A549 (cell line): ENCODE results near the gene FHIT. TPM values are rescaled to one million over a fixed set of nuclear protein-coding genes. Genes with fewer than 3 reads are reported as not detected.

Experiments used
- ATAC-seq, 2 experiments: fragments of 200-7000 bp in 1 of 2; fragments of >200 bp in 1 of 2; cut with Nextera tagmentation in 1 of 2; cut with Tn5 transposase in 1 of 2; 3 replicates each; pipeline versions ENCODE4 v1.8.0 to v1.9.1; 2018 to 2020; ENCODE audit warnings: mild to moderate bottlenecking in 1 of 2, moderate library complexity in 1 of 2
- CTCF ChIA-PET: fragments of 300-600 bp; sonication (Branson Sonifier 250); formaldehyde crosslinking; extraction: SDS; loops from one replicate; lab custom pipeline; 2021; ENCODE audit warnings: antibody characterized with exemption, inconsistent platforms; lab: Yijun Ruan, JAX
- POLR2A ChIA-PET: fragments of 350-600 bp; formaldehyde crosslinking; extraction: SDS; loops from one replicate; lab custom pipeline; 2021; ENCODE audit warnings: antibody characterized with exemption, inconsistent platforms; lab: Yijun Ruan, JAX
- DNase-seq, 2 experiments: peaks; one replicate each; pipeline versions ENCODE4 v3.0.0 to v3.0.0-alpha.2; 2011 to 2016; ENCODE audit warnings: low read depth in 1 of 2, low spot score in 1 of 2
- FAIRE-seq: peaks from 2 replicates; lab custom pipeline; 2011; peaks lifted over from hg19 to GRCh38; lab: Jason Lieb, UNC
- H3K27ac ChIP-seq, 2 experiments: fragments of >200 bp; sonication (Bioruptor Twin); formaldehyde crosslinking; 3 replicates each; pipeline ENCODE4 v1.5.1; 2016 to 2017
- H3K4me1 ChIP-seq: fragments of >200 bp; sonication (Bioruptor Twin); formaldehyde crosslinking; 3 replicates; pipeline ENCODE4 v1.6.1; 2016
- H3K4me2 ChIP-seq: fragments of >200 bp; sonication (Bioruptor Twin); formaldehyde crosslinking; 3 replicates; pipeline ENCODE4 v1.6.1; 2016
- H3K4me3 ChIP-seq: fragments of >200 bp; sonication (Bioruptor Twin); formaldehyde crosslinking; 3 replicates; pipeline ENCODE4 v1.5.1; 2016
- H3K9me3 ChIP-seq: fragments of >200 bp; sonication (Bioruptor Twin); formaldehyde crosslinking; 3 replicates; pipeline ENCODE4 v1.6.1; 2016
- BCL3 ChIP-seq: fragments of >200 bp; sonication (Bioruptor Twin); formaldehyde crosslinking; IDR thresholded peaks from 3 replicates; pipeline ENCODE4 v1.6.1; 2016
- BHLHE40 ChIP-seq: IDR thresholded peaks from 2 replicates; pipeline ENCODE4 v1.6.1; 2012; ENCODE audit warnings: low read depth, low read length, inconsistent platforms
- CBX2 ChIP-seq: fragments of 200-600 bp; sonication (generic); IDR thresholded peaks from 2 replicates; pipeline ENCODE4 v1.6.1; 2016; ENCODE audit warnings: low read depth, mild to moderate bottlenecking, borderline replicate concordance
- CEBPB ChIP-seq, 2 experiments: fragments of >200 bp in 1 of 2; sonication (Bioruptor Twin) in 1 of 2; formaldehyde crosslinking in 1 of 2; IDR thresholded peaks; 2 replicates each; pipeline ENCODE4 v1.6.1; 2012 to 2016
- EHMT2 ChIP-seq: fragments of 200-600 bp; sonication (generic); IDR thresholded peaks from 2 replicates; pipeline ENCODE4 v1.6.1; 2016; ENCODE audit warnings: antibody characterized with exemption, low read depth, mild to moderate bottlenecking, moderate library complexity
- ELK1 ChIP-seq: fragments of 150-350 bp; IDR thresholded peaks from 2 replicates; pipeline ENCODE4 v1.6.1; 2014; ENCODE audit warnings: low read depth, mild to moderate bottlenecking, low read length
- FOSB ChIP-seq: fragments of 250-450 bp; sonication (Bioruptor Pico); IDR thresholded peaks from 2 replicates; pipeline ENCODE4 v1.5.0; 2020; ENCODE audit warnings: mild to moderate bottlenecking, moderate library complexity
- FOXS1 ChIP-seq: fragments of 250-450 bp; sonication (Bioruptor Pico); IDR thresholded peaks from 2 replicates; pipeline ENCODE4 v1.5.0; 2020; ENCODE audit warnings: mild to moderate bottlenecking, moderate library complexity
- HEYL ChIP-seq: fragments of 250-450 bp; sonication (Bioruptor Pico); IDR thresholded peaks from 2 replicates; pipeline ENCODE4 v1.8.0; 2021; ENCODE audit warnings: mild to moderate bottlenecking, moderate library complexity
- HOXB13 ChIP-seq: fragments of 250-450 bp; sonication (Bioruptor Pico); IDR thresholded peaks from 2 replicates; pipeline ENCODE4 v1.5.0; 2020; ENCODE audit warnings: low read depth, mild to moderate bottlenecking, moderate library complexity
- JUN ChIP-seq, 2 experiments: fragments of >200 bp; sonication (Bioruptor Twin); formaldehyde crosslinking; IDR thresholded peaks; 2 replicates in 1 of 2; 3 replicates in 1 of 2; pipeline ENCODE4 v1.6.1; 2016 to 2017
- MAFK ChIP-seq: fragments of 450-650 bp; IDR thresholded peaks from 2 replicates; pipeline ENCODE4 v1.6.1; 2014; ENCODE audit not compliant: partially characterized antibody
- MYC ChIP-seq: IDR thresholded peaks from 2 replicates; pipeline ENCODE4 v1.6.1; 2012; ENCODE audit warnings: mild to moderate bottlenecking, inconsistent platforms, low read length, improper control_type of control experiment, borderline replicate concordance
- NPAS2 ChIP-seq: fragments of 250-450 bp; sonication (Bioruptor Pico); IDR thresholded peaks from 2 replicates; pipeline ENCODE4 v1.8.0; 2022; ENCODE audit warnings: mild to moderate bottlenecking, moderate library complexity, borderline replicate concordance
- NR3C1 ChIP-seq: fragments of >200 bp; sonication (Bioruptor Twin); formaldehyde crosslinking; IDR thresholded peaks from 3 replicates; pipeline ENCODE4 v1.6.1; 2017
- PBX3 ChIP-seq: IDR thresholded peaks from 2 replicates; pipeline ENCODE4 v1.6.1; 2012
- POLR2AphosphoS2 ChIP-seq: conservative IDR thresholded peaks from 2 replicates; pipeline ENCODE4 v1.6.1; 2012; ENCODE audit warnings: low read length, improper control_type of control experiment, inconsistent platforms
- RCOR1 ChIP-seq: fragments of 150-350 bp; IDR thresholded peaks from 2 replicates; pipeline ENCODE4 v1.6.1; 2014; ENCODE audit warnings: antibody characterized with exemption, low read length, low read depth
- RFX5 ChIP-seq: fragments of 450-650 bp; IDR thresholded peaks from 2 replicates; pipeline ENCODE4 v1.7.1; 2014; ENCODE audit warnings: antibody characterized with exemption, mild to moderate bottlenecking, moderate library complexity
- SMC3 ChIP-seq: fragments of >200 bp; sonication (Bioruptor Twin); formaldehyde crosslinking; IDR thresholded peaks from 3 replicates; pipeline ENCODE4 v1.6.1; 2018; ENCODE audit warnings: inconsistent platforms
- SREBF2 ChIP-seq: fragments of 450-650 bp; IDR thresholded peaks from 2 replicates; pipeline ENCODE4 v1.6.1; 2014; ENCODE audit warnings: mild to moderate bottlenecking, moderate library complexity
- USF2 ChIP-seq: fragments of 450-650 bp; IDR thresholded peaks from 2 replicates; pipeline ENCODE4 v1.6.1; 2014; ENCODE audit warnings: antibody characterized with exemption
- ZC3H11A ChIP-seq: fragments of 450-650 bp; IDR thresholded peaks from 2 replicates; pipeline ENCODE4 v1.6.1; 2014; ENCODE audit warnings: antibody characterized with exemption, mild to moderate bottlenecking
- WGBS: methylation state at CpG from one replicate; pipeline ENCODE4 v1.1.6; 2017; ENCODE audit errors: missing lambda C conversion rate; 5-methylcytosine and 5-hydroxymethylcytosine counted together
- polyA plus RNA-seq, 4 experiments: library from polyadenylated mRNA; depleted of rRNA in 3 of 4; stranded (reverse); fragments of >200 nt; fragmentation: RNase III in 1 of 4; extraction: RNeasy Plus Mini Kit Qiagen cat#74134 plus additional on column Dnase treatment in 1 of 4; gene quantifications; 2 replicates in 3 of 4; 3 replicates in 1 of 4; pipeline ENCODE4 v1.2.3, GENCODE V29; 2011 to 2017

Gene FHIT
- polyA plus RNA-seq, 2 of the 4 experiments (the other 2 are of a cell fraction) = 0.76 to 0.92 TPM

GRCh38 chr3:61239871-61240270, 11.4 kb downstream of the FHIT start (continued):
- TF ChIP-seq BCL3 = no peak
- TF ChIP-seq CEBPB (IDR thresholded peaks at IDR 0.05) = no peak
- TF ChIP-seq ZC3H11A = no peak

GRCh38 chr3:61237858-61238257, 13.4 kb downstream of the FHIT start:
- FAIRE-seq (no peak), DNase-seq (no peak), ATAC-seq (no peak)
- H3K9me3 ChIP-seq = no peaks in the 10 kb centered on the region
- CTCF ChIA-PET = no interaction called here
- H3K4me3 ChIP-seq = no peak overlapping the region
- POLR2A ChIA-PET = no interaction called here
- H3K27ac ChIP-seq = no peak overlapping the region
- TF ChIP-seq SREBF2 = no peak
- TF ChIP-seq JUN (IDR thresholded peaks at IDR 0.05) = no peak
- TF ChIP-seq HOXB13 (CRISPR knock-in tag) = no peak
- TF ChIP-seq HEYL (CRISPR knock-in tag) = no peak
- TF ChIP-seq RCOR1 = no peak
- no peak for TF ChIP-seq NPAS2
- TF ChIP-seq FOSB (CRISPR knock-in tag) = no peak
- no peak for TF ChIP-seq SMC3
- no peak for TF ChIP-seq EHMT2
- TF ChIP-seq FOXS1 (CRISPR knock-in tag) = no peak
- TF ChIP-seq USF2 = no peak
- TF ChIP-seq NR3C1 = no peak
- H3K4me1 ChIP-seq = no peaks in the 10 kb centered on the region
- 47% methylated on average over 1 of the region's 1 CpG for WGBS
- H3K4me2 ChIP-seq = no peak overlapping the region

- Histone ChIP-seq H3K4me2 (no peak overlapping the region), H3K4me3 (no peak overlapping the region), H3K9me3 (no peaks in the 10 kb centered on the region), H3K27ac (no peak overlapping the region), H3K4me1 (no peaks in the 10 kb centered on the region)
- POLR2A ChIA-PET = no interaction called here
- TF ChIP-seq USF2 (no peak), MYC (no peak), POLR2AphosphoS2 (no peak), MAFK (no peak), SREBF2 (no peak), BHLHE40 (no peak), PBX3 (no peak)
- no peak for FAIRE-seq
- no peak for ATAC-seq
- CTCF ChIA-PET = no interaction called here
- no peak for DNase-seq
These were observed 14.7 kb downstream of the FHIT start for GRCh38 chr3:61236556-61236955.

- CTCF ChIA-PET = no interaction called here
- Histone ChIP-seq H3K4me3 (no peak overlapping the region), H3K4me1 (no peaks in the 10 kb centered on the region), H3K27ac (no peak overlapping the region), H3K9me3 (no peaks in the 10 kb centered on the region), H3K4me2 (no peak overlapping the region)
- TF ChIP-seq CEBPB (IDR thresholded peaks at IDR 0.05) = no peak
- TF ChIP-seq RFX5 = no peak
- no peak for TF ChIP-seq ELK1
- no peak for TF ChIP-seq CBX2
- FAIRE-seq (no peak), ATAC-seq (no peak), DNase-seq (no peak)
- POLR2A ChIA-PET = no interaction called here
These were observed 17.5 kb downstream of the FHIT start for GRCh38 chr3:61233746-61234145.
